Kidney (tissue), 14 donors: ENCODE measurements around the gene DLG4. TPM values are rescaled to one million over a fixed set of nuclear protein-coding genes. Genes with fewer than 3 reads are reported as not detected.

Experiments
- DNase-seq, 5 donors: peaks; one replicate each; pipeline ENCODE4 v3.0.0-alpha.2; 2013 to 2020
- FAIRE-seq: peaks from 2 replicates; lab custom pipeline; 2012; peaks lifted over from hg19 to GRCh38; lab: Jason Lieb, UNC
- H3K27ac ChIP-seq, 2 donors: one replicate each; pipeline ENCODE4 v1.7.0; 2013; ENCODE audit warnings: low read depth in 2 of 2, low read length in 2 of 2, inconsistent platforms in 1 of 2
- H3K27me3 ChIP-seq: one replicate; pipeline ENCODE4 v1.7.1; 2013; ENCODE audit warnings: low read length, inconsistent platforms; ENCODE audit not compliant: control insufficient read depth, insufficient read depth
- H3K36me3 ChIP-seq, 3 donors: one replicate each; pipeline versions ENCODE4 v1.7.0 to v1.7.1; 2013; ENCODE audit warnings: low read length in 3 of 3, control low read depth in 1 of 3, inconsistent platforms in 1 of 3; ENCODE audit not compliant: insufficient read depth in 3 of 3, control insufficient read depth in 2 of 3
- H3K4me1 ChIP-seq, 3 donors: one replicate each; pipeline versions ENCODE4 v1.7.0 to v1.7.1; 2013; ENCODE audit warnings: low read length in 3 of 3, inconsistent platforms in 1 of 3, low read depth in 1 of 3; ENCODE audit not compliant: control insufficient read depth in 2 of 3, insufficient read depth in 2 of 3
- H3K4me3 ChIP-seq, 3 donors: one replicate each; pipeline versions ENCODE4 v1.7.0 to v1.8.1; 2013; ENCODE audit warnings: low read length in 3 of 3, control low read depth in 1 of 3, inconsistent platforms in 1 of 3
- H3K9ac ChIP-seq, 3 donors: one replicate each; pipeline versions ENCODE4 v1.7.0 to v1.7.1; 2013; ENCODE audit warnings: low read length in 3 of 3, control low read depth in 1 of 3, inconsistent platforms in 1 of 3
- H3K9me3 ChIP-seq, 3 donors: one replicate each; pipeline versions ENCODE4 v1.7.0 to v1.7.1; 2013; ENCODE audit warnings: low read length in 3 of 3, control low read depth in 1 of 3, inconsistent platforms in 1 of 3; ENCODE audit not compliant: control insufficient read depth in 2 of 3, insufficient read depth in 1 of 3
- intact Hi-C: fragments of 100-400 bp; cut with DNase I; formaldehyde crosslinking; loops from one replicate; pipeline ENCODE4 v1.11.1; 2022
- polyA plus RNA-seq: library from polyadenylated mRNA; stranded (reverse); fragments of 350-450 nt; fragmentation: Illumina TruSeq; extraction: RNeasy Lipid Tissue Mini Kit (QIAGEN cat#74804); gene quantifications from one replicate; pipeline ENCODE4 v1.2.3, GENCODE V29; 2014; ENCODE audit warnings: low read depth, low replicate concordance; ENCODE audit not compliant: insufficient read depth
- total RNA-seq: library from RNA; stranded (reverse); fragmentation: NEBNext Ultra II Directional; extraction: Animal tissue kit (Norgen Biotek cat#: 25700); gene quantifications from one replicate; pipeline ENCODE4 v1.2.1, GENCODE V29; 2021
- TF ChIP-seq, protein P1 (sequence below): IDR thresholded peaks from 3 replicates; pipeline ENCODE4 v1.5.1; 2012; ENCODE audit warnings: mild to moderate bottlenecking, moderate library complexity, borderline replicate concordance; ENCODE audit not compliant: insufficient read depth; ENCODE audit errors: extremely low read depth
- donor health status: control.
- donor health status: control.
- donor health status: control.
- donor health status: control.
- donor health status: control.
- donor health status: DM: yes; HTN: yes; CAD: no.
- donor health status: Normal renal cell carcinoma (clear cell type).

The DLG4 gene
- total and polyA plus RNA-seq, 2 donors from 2014 or later: 6.6 to 18.9 TPM

- FAIRE-seq (no peak), DNase-seq (no peak)
- H3K4me1 ChIP-seq: peaks cover 0 to 21% (median 3%) of the 10 kb centered on the region in 3 donors
- no peak overlapping the region for H3K9ac ChIP-seq
- peak overlapping the region in 1 of 3 donors; percentile 26 for H3K4me3 ChIP-seq
- no peaks in the 10 kb centered on the region for H3K9me3 ChIP-seq
- peak overlapping the region; percentile 66 to 76 for H3K27ac ChIP-seq
- no peaks in the 10 kb centered on the region for H3K27me3 ChIP-seq
- TF ChIP-seq, protein P1, sequence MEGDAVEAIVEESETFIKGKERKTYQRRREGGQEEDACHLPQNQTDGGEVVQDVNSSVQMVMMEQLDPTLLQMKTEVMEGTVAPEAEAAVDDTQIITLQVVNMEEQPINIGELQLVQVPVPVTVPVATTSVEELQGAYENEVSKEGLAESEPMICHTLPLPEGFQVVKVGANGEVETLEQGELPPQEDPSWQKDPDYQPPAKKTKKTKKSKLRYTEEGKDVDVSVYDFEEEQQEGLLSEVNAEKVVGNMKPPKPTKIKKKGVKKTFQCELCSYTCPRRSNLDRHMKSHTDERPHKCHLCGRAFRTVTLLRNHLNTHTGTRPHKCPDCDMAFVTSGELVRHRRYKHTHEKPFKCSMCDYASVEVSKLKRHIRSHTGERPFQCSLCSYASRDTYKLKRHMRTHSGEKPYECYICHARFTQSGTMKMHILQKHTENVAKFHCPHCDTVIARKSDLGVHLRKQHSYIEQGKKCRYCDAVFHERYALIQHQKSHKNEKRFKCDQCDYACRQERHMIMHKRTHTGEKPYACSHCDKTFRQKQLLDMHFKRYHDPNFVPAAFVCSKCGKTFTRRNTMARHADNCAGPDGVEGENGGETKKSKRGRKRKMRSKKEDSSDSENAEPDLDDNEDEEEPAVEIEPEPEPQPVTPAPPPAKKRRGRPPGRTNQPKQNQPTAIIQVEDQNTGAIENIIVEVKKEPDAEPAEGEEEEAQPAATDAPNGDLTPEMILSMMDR: no peak
- peaks cover 0 to 19% (median 7%) of the 10 kb centered on the region in 3 donors for H3K36me3 ChIP-seq
- intact Hi-C loops: no loop called here
These were observed 39.3 kb upstream of the DLG4 start for GRCh38 chr17:7258731-7259554.

DNA sequence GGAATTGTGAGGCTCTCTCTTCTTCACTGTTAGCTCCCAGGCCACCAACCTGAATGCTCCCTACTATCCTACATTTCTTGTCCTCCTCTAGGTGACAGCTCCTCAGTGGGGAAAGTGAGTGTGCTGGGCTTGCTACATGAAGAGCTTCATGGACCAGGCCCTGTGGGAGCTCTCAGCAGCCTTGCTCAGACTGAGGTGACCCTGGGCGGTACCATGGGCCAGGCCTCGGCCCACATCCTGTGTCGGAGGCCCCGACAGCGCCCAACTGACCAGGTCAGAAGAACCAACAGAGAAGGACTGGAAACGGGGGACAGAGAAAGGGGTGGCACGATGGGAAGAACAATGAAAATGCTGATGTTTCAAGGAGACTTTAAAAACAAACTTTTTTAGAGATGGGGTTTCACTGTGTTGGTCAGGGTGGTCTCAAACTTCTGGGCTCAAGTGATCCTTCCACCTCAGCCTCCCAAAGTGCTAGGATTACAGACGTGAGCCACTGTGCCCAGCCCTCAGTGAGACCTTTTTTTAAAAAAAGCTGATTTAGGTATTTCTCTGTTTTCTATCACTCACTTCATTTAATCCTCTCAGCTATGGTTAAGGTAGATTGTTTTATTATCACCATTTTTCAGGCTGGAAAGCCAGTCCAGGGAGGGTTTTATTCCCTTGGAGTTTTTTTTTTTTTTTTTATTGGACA lies 37.3 kb upstream of the DLG4 start:
- H3K4me1 ChIP-seq: peaks cover 5 to 15% (median 12%) of the 10 kb centered on the region in 3 donors
- no peaks in the 10 kb centered on the region for H3K27me3 ChIP-seq
- peaks cover 0 to 20% (median 7%) of the 10 kb centered on the region in 3 donors for H3K36me3 ChIP-seq
- intact Hi-C loops: no loop called here
- TF ChIP-seq, protein P1: no peak
- DNase-seq (no peak), FAIRE-seq (no peak)
- H3K4me3 ChIP-seq: no peak overlapping the region
- H3K9ac ChIP-seq: no peak overlapping the region
- H3K27ac ChIP-seq: no peak overlapping the region
- H3K9me3 ChIP-seq: no peaks in the 10 kb centered on the region

GRCh38 chr17:7254511-7254910 lies 34.9 kb upstream of the DLG4 start:
- intact Hi-C loops: no loop called here
- TF ChIP-seq, protein P1: no peak
- Histone ChIP-seq H3K4me1 (peaks cover 5 to 22% (median 16%) of the 10 kb centered on the region in 3 donors), H3K9me3 (no peaks in the 10 kb centered on the region), H3K27ac (no peak overlapping the region), H3K4me3 (no peak overlapping the region), H3K27me3 (no peaks in the 10 kb centered on the region), H3K9ac (no peak overlapping the region), H3K36me3 (peaks cover 0 to 20% (median 7%) of the 10 kb centered on the region in 3 donors)
- no peak for FAIRE-seq
- DNase-seq: no peak
